Measurements from ENCODE around the gene TRMU.

DNA sequence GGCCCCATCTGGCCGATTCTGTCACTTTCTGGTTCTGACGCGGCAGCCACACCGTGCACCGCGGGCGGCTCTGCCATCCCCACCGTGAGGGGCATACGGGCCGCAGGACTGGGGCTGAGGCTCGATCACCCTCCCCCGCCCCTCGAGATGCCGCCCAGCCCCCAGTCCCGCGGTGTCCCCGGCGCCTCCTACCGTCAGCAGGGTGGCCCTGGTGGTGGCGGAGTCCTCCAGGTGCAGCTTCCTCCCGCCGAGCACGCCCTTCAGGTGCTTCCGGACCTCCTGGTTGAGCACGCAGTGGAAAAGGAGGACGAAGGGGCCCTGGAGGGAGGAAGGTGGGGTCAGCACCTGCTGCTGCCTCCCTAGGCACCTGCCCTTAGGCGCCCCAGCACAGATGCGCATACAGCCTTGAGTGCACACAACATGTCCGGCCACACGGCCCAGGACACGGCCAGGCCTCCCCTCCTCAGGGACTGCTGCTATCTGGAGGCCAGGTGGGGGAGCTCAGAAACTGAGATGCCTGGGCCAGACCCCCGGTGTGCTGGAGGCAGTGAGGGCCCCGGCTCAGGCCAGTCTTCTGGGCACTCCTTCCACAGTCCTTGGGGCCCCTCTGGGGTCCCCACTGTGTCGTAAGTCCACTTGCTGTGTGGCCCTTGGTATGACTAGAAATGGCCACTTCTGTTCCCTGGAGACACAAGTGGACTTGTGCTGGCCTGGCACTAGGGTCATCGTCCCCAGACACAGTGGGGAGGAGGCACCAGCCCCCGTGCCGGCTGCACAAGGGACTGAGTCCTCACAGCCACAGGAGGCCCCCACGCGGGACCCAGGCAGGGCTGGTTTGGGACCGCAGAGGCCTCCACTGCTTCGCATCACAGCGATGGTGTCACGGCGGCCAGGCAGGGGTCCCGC, 31.5 kb downstream of the TRMU start:
- no peak for TF ChIP-seq CTCF (IDR thresholded peaks at IDR 0.05)
- TF ChIP-seq EZH2phosphoT487 (IDR thresholded peaks at IDR 0.05) = no peak
- TF ChIP-seq EZH2 (IDR thresholded peaks at IDR 0.05) = no peak

Measured in neural progenitor cell (in vitro differentiated cells).